ENCODE data around the gene LAMC1. TPM values are rescaled to one million over a fixed set of nuclear protein-coding genes. Genes with fewer than 3 reads are reported as not detected.
"Not testable (repeated sequence)": the region's sequence is repeated elsewhere in the genome, so short reads cannot be mapped to it uniquely, and the experiment has no call there.

Gene LAMC1
- polyA plus RNA-seq, 1 donor from 2014 or later = 4.2 TPM

- H3K36me3 ChIP-seq (ENCODE audit: insufficient read depth, low read length) = no peaks in the 10 kb centered on the region
- no peak overlapping the region for H3K9ac ChIP-seq (ENCODE audit: low read length)
- H2AFZ ChIP-seq (ENCODE audit: low read depth, low read length) = no peak overlapping the region
- H3K9me2 ChIP-seq (ENCODE audit: insufficient read depth, low read length) = no peaks in the 10 kb centered on the region
- no peaks in the 10 kb centered on the region for H3F3A ChIP-seq (ENCODE audit: insufficient read depth, low read length, poor library complexity, severe bottlenecking)
- H3K4me2 ChIP-seq (ENCODE audit: low read length) = no peak overlapping the region
- no peaks in the 10 kb centered on the region for H3K79me2 ChIP-seq (replicated peaks; ENCODE audit: insufficient read depth, low read length)
- TF ChIP-seq POLR2AphosphoS5 (IDR thresholded peaks at IDR 0.05) (no peak), EZH2 (IDR thresholded peaks at IDR 0.05; ENCODE audit: borderline replicate concordance, insufficient read depth, low read length, poor library complexity, severe bottlenecking) (no peak), REST (IDR thresholded peaks at IDR 0.05; ENCODE audit: borderline replicate concordance) (no peak), SMC3 (conservative IDR thresholded peaks at IDR 0.05; ENCODE audit: poor library complexity) (no peak), TAF1 (IDR thresholded peaks at IDR 0.05; ENCODE audit: low read depth) (no peak), EP300 (conservative IDR thresholded peaks at IDR 0.05; ENCODE audit: poor library complexity, severe bottlenecking) (no peak), MXI1 (conservative IDR thresholded peaks at IDR 0.05; ENCODE audit: poor library complexity, severe bottlenecking) (no peak), RAD21 (conservative IDR thresholded peaks at IDR 0.05) (no peak)
- TF ChIP-seq, protein P1, sequence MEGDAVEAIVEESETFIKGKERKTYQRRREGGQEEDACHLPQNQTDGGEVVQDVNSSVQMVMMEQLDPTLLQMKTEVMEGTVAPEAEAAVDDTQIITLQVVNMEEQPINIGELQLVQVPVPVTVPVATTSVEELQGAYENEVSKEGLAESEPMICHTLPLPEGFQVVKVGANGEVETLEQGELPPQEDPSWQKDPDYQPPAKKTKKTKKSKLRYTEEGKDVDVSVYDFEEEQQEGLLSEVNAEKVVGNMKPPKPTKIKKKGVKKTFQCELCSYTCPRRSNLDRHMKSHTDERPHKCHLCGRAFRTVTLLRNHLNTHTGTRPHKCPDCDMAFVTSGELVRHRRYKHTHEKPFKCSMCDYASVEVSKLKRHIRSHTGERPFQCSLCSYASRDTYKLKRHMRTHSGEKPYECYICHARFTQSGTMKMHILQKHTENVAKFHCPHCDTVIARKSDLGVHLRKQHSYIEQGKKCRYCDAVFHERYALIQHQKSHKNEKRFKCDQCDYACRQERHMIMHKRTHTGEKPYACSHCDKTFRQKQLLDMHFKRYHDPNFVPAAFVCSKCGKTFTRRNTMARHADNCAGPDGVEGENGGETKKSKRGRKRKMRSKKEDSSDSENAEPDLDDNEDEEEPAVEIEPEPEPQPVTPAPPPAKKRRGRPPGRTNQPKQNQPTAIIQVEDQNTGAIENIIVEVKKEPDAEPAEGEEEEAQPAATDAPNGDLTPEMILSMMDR (IDR thresholded peaks at IDR 0.05; ENCODE audit: poor library complexity, severe bottlenecking) = no peak
- no peaks in the 10 kb centered on the region for H3K27me3 ChIP-seq (ENCODE audit: insufficient read depth, low read depth, low read length)
- no peaks in the 10 kb centered on the region for H3K9me3 ChIP-seq (ENCODE audit: low read length)
- no peak overlapping the region for H3K27ac ChIP-seq (ENCODE audit: low read length)
- no peaks in the 10 kb centered on the region for H4K20me1 ChIP-seq (ENCODE audit: insufficient read depth)
- no peak overlapping the region for H3K4me3 ChIP-seq (ENCODE audit: low read length)
Measured at GRCh38 chr1:183070923-183071618, 47.9 kb downstream of the LAMC1 start.

- not testable (repeated sequence) for H3K4me3 ChIP-seq (ENCODE audit: low read length); H3F3A ChIP-seq (ENCODE audit: insufficient read depth, low read length, poor library complexity, severe bottlenecking); H3K79me2 ChIP-seq (replicated peaks; ENCODE audit: insufficient read depth, low read length); H3K27me3 ChIP-seq (ENCODE audit: insufficient read depth, low read depth, low read length); H3K27ac ChIP-seq (ENCODE audit: low read length); H3K36me3 ChIP-seq (ENCODE audit: insufficient read depth, low read length); H3K9ac ChIP-seq (ENCODE audit: low read length); H3K9me3 ChIP-seq (ENCODE audit: low read length); H3K4me2 ChIP-seq (ENCODE audit: low read length); H3K9me2 ChIP-seq (ENCODE audit: insufficient read depth, low read length); H2AFZ ChIP-seq (ENCODE audit: low read depth, low read length); H4K20me1 ChIP-seq (ENCODE audit: insufficient read depth)
Measured at GRCh38 chr1:183072595-183072994, 49.4 kb downstream of the LAMC1 start.

All from neural cell (in vitro differentiated cells).